Prostate gland (tissue), 2 donors: ENCODE data around the gene AFAP1.

Source experiments
- POLR2A ChIP-seq: fragments of 450-650 bp; IDR thresholded peaks from one replicate; pipeline ENCODE4 v1.6.1; 2016; ENCODE audit warnings: antibody characterized with exemption, mild to moderate bottlenecking
- POLR2AphosphoS5 ChIP-seq: sonication (generic); formaldehyde crosslinking; IDR thresholded peaks from one replicate; pipeline ENCODE4 v1.6.1; 2017; ENCODE audit warnings: antibody characterized with exemption
- TF ChIP-seq, protein P1 (sequence below), 4 experiments: fragments of 200-600 bp in 2 of 4; fragments of 450-650 bp in 2 of 4; sonication (generic) in 2 of 4; IDR thresholded peaks; 1 replicate in 3 of 4; 2 replicates in 1 of 4; pipeline ENCODE4 v1.5.1; 2016 to 2019; ENCODE audit warnings: antibody characterized with exemption in 4 of 4, mild to moderate bottlenecking in 2 of 4, moderate library complexity in 2 of 4

DNA sequence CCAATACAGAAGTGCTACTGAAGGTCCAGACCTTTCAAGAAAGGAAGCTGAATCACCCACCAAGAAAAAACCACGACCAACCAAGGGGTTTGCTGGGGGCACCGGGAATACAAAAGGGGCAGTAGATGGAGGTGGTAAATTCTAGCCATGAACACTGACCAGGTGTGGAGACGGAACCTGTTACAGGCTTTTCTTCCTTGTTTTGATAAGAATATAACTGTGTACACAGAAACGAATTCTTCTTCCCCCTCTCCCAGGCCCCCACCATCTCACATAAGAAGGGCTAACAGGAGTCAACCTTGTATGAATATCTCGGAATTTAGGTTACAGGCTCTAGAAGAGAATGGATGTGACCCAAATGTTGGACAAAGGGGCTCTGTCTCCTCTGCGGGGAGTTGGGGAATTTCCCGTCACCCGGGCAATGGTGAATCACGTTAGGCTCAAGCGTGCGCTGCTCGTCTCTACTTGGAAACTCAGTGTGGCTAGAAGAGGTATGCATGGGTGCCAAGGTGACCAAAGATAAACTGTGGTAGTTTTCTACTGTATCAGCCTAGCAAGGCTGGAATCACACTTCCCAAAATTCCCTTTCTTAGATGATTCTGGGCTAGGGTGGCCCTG is 87.0 kb downstream of the AFAP1 start:
- TF ChIP-seq, protein P1, sequence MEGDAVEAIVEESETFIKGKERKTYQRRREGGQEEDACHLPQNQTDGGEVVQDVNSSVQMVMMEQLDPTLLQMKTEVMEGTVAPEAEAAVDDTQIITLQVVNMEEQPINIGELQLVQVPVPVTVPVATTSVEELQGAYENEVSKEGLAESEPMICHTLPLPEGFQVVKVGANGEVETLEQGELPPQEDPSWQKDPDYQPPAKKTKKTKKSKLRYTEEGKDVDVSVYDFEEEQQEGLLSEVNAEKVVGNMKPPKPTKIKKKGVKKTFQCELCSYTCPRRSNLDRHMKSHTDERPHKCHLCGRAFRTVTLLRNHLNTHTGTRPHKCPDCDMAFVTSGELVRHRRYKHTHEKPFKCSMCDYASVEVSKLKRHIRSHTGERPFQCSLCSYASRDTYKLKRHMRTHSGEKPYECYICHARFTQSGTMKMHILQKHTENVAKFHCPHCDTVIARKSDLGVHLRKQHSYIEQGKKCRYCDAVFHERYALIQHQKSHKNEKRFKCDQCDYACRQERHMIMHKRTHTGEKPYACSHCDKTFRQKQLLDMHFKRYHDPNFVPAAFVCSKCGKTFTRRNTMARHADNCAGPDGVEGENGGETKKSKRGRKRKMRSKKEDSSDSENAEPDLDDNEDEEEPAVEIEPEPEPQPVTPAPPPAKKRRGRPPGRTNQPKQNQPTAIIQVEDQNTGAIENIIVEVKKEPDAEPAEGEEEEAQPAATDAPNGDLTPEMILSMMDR (IDR thresholded peaks at IDR 0.05) = no peak
- TF ChIP-seq POLR2A (no peak), POLR2AphosphoS5 (no peak)
